Lung (tissue), 12 donors: ENCODE results near the gene SLC25A39. TPM values are rescaled to one million over a fixed set of nuclear protein-coding genes. Genes with fewer than 3 reads are reported as not detected.
"Not testable (repeated sequence)": the region's sequence is repeated elsewhere in the genome, so short reads cannot be mapped to it uniquely, and the experiment has no call there.

Experiments
- ATAC-seq: fragments of 200-7000 bp; cut with Tn5 transposase; one replicate; pipeline ENCODE4 v1.9.1; 2020; ENCODE audit warnings: moderate number of reproducible peaks; ENCODE audit not compliant: insufficient read depth, low FRiP score
- DNase-seq, 3 donors: peaks; one replicate each; pipeline ENCODE4 v3.0.0-alpha.2; 2013 to 2017
- H3K27ac ChIP-seq, 2 donors: one replicate each; pipeline ENCODE4 v1.5.1; 2013; ENCODE audit warnings: mild to moderate bottlenecking in 2 of 2, moderate library complexity in 2 of 2, control low read depth in 1 of 2, inconsistent platforms in 1 of 2, low read depth in 1 of 2, low read length in 1 of 2
- H3K27me3 ChIP-seq, 3 donors: one replicate each; pipeline ENCODE4 v1.5.1; 2013; ENCODE audit warnings: low read length in 2 of 3; ENCODE audit not compliant: control insufficient read depth in 3 of 3, insufficient read depth in 3 of 3
- H3K36me3 ChIP-seq, 4 donors: one replicate each; pipeline ENCODE4 v1.5.1; 2013; ENCODE audit warnings: low read length in 4 of 4, mild to moderate bottlenecking in 1 of 4, moderate library complexity in 1 of 4; ENCODE audit not compliant: control insufficient read depth in 4 of 4, insufficient read depth in 4 of 4
- H3K4me1 ChIP-seq, 5 donors: one replicate each; pipeline ENCODE4 v1.5.1; 2013; ENCODE audit warnings: low read length in 5 of 5, mild to moderate bottlenecking in 2 of 5, moderate library complexity in 1 of 5; ENCODE audit not compliant: control insufficient read depth in 5 of 5, insufficient read depth in 5 of 5
- H3K4me3 ChIP-seq: one replicate; pipeline ENCODE4 v1.5.1; 2013; ENCODE audit warnings: mild to moderate bottlenecking, control low read depth, moderate library complexity
- H3K9ac ChIP-seq, 2 donors: one replicate each; pipeline ENCODE4 v1.5.1; 2013; ENCODE audit warnings: low read length in 2 of 2, control low read depth in 1 of 2; ENCODE audit not compliant: insufficient read depth in 1 of 2
- H3K9me3 ChIP-seq, 4 donors: one replicate each; pipeline ENCODE4 v1.5.1; 2013; ENCODE audit warnings: low read length in 3 of 4, mild to moderate bottlenecking in 1 of 4, moderate library complexity in 1 of 4; ENCODE audit not compliant: control insufficient read depth in 4 of 4, insufficient read depth in 3 of 4
- CTCF ChIP-seq: IDR thresholded peaks from 2 replicates; pipeline ENCODE4 v1.5.1; 2012; ENCODE audit warnings: mild to moderate bottlenecking; ENCODE audit errors: control extremely low read depth, extremely low read depth
- WGBS, 2 donors: extraction: QIAGEN DNeasy Blood & Tissue Kit; methylation state at CpG; one replicate each; pipeline ENCODE4 v1.1.7; 2013; 5-methylcytosine and 5-hydroxymethylcytosine counted together
- polyA plus RNA-seq, 2 donors: library from polyadenylated mRNA; stranded (reverse); fragments of 200-250 nt; gene quantifications; one replicate each; pipeline ENCODE4 v1.2.1, GENCODE V29; 2013
- total RNA-seq, 2 donors: library from RNA; depleted of rRNA in 1 of 2; stranded (reverse); fragments of >200 nt in 1 of 2; gene quantifications; one replicate each; pipeline ENCODE4 v1.2.1, GENCODE V29; 2014 to 2021
- donor health status: control.
- donor health status: control.
- donor health status: Bipolar disorder and iron deficiency.
- donor health status: healthy.
- donor health status: DM: yes; HTN: yes; CAD: no.

SLC25A39 gene
- total and polyA plus RNA-seq, 4 donors: 66.4 to 134 (median 117) TPM

DNA sequence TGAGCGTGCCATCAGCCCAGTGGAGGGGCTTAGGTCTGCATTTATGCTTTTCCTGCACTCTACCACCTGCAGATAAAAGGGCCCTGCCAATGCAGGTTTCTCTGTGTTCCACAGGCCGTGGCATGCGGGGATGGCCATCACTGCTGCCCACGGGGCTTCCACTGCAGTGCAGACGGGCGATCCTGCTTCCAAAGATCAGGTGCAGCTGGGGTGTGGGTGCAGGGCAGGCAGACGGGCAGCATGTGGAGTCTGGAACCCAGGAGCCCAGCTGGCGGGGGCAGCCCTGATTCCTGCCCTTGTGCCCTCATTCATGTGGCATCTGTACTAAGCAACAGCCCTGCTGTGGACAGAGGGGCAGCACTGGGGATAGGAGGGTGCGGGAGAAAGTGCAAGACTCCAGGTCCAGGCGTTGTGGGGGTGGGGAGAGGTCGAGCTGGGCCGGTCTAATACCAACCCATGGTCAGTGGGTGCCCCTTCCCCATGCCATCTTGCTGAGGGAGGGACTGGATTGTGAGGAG is 25.0 kb upstream of the SLC25A39 start:
- DNase-seq (no peak), ATAC-seq (no peak)
- Histone ChIP-seq H3K36me3 (peaks cover 0 to 43% (median 4%) of the 10 kb centered on the region in 4 donors), H3K27ac (no peak overlapping the region), H3K4me1 (peaks cover 0 to 9% (median 4%) of the 10 kb centered on the region in 5 donors), H3K4me3 (no peak overlapping the region), H3K27me3 (no peaks in the 10 kb centered on the region), H3K9ac (no peak overlapping the region), H3K9me3 (no peaks in the 10 kb centered on the region)
- 91 to 96% methylated on average over 12 of the region's 12 CpGs for WGBS, 2 donors
- no peak for TF ChIP-seq CTCF

- Histone ChIP-seq H3K27me3 (no peaks in the 10 kb centered on the region), H3K36me3 (peaks cover 0 to 43% (median 4%) of the 10 kb centered on the region in 4 donors), H3K27ac (no peak overlapping the region), H3K9me3 (no peaks in the 10 kb centered on the region), H3K9ac (no peak overlapping the region), H3K4me3 (no peak overlapping the region), H3K4me1 (peaks cover 0 to 9% (median 4%) of the 10 kb centered on the region in 5 donors)
- ATAC-seq (no peak), DNase-seq (no peak)
- WGBS, 2 donors: 89 to 90% methylated on average over 4 to 6 of the region's 6 CpGs
- no peak for TF ChIP-seq CTCF
These were observed 24.4 kb upstream of the SLC25A39 start for GRCh38 chr17:44348988-44349364.

GRCh38 chr17:44348234-44348987 is 23.8 kb upstream of the SLC25A39 start:
- ATAC-seq: no peak
- DNase-seq: no peak
- H3K4me3 ChIP-seq: no peak overlapping the region
- H3K27me3 ChIP-seq: no peaks in the 10 kb centered on the region
- H3K9ac ChIP-seq: no peak overlapping the region
- H3K36me3 ChIP-seq: peaks cover 0 to 43% (median 4%) of the 10 kb centered on the region in 4 donors
- H3K9me3 ChIP-seq: no peaks in the 10 kb centered on the region
- H3K27ac ChIP-seq: no peak overlapping the region
- TF ChIP-seq CTCF: no peak
- peaks cover 0 to 11% (median 4%) of the 10 kb centered on the region in 5 donors for H3K4me1 ChIP-seq
- whole genome bisulfite sequencing, 2 donors: 53 to 71% methylated on average over 9 of the region's 9 CpGs

- peaks cover 0 to 11% (median 4%) of the 10 kb centered on the region in 5 donors for H3K4me1 ChIP-seq
- not testable (repeated sequence) for ATAC-seq
These were observed 22.8 kb upstream of the SLC25A39 start for GRCh38 chr17:44347206-44348055.

More at GRCh38 chr17:44347206-44348055, 22.8 kb upstream of the SLC25A39 start:
- DNase-seq, H3K9me3 ChIP-seq, H3K27ac ChIP-seq, H3K27me3 ChIP-seq, H3K9ac ChIP-seq, H3K4me3 ChIP-seq: not testable (repeated sequence)
- 83 to 90% methylated on average over 18 of the region's 18 CpGs for WGBS, 2 donors
- peaks cover 0 to 35% (median 4%) of the 10 kb centered on the region in 4 donors for H3K36me3 ChIP-seq
